ENCODE measurements around the gene TSN.

The TSN gene

DNA sequence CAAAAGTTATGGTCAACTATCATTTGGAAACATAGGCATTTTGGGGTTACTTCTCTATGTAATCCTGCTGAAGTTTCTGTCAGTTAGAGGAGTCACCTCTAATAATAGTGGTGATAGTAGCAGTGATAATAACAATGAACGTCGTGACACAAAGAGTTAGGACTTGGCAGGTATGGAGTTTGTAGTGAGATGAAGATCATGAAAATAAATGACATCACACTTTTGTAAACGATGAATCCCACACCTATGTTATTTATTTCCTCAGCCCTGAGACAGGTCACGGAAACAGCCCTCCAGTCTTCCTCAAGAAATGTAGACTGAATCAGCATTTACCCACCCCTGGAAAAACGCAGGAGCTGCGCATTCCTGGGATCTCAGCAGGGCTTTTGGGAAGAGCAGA is 38.8 kb downstream of the TSN start:
- no peak for DNase-seq
- WGBS (ENCODE audit: insufficient coverage): 100% methylated on average over 2 of the region's 6 CpGs
- no peak overlapping the region for H3K27ac ChIP-seq (ENCODE audit: insufficient read depth in 1 of 2, low read depth in 1 of 2, low read length in 2 of 2, poor library complexity in 1 of 2, severe bottlenecking in 2 of 2)
- H3K9me3 ChIP-seq (ENCODE audit: control extremely low read depth in 1 of 5, control insufficient read depth in 4 of 5, insufficient read depth in 2 of 5, low read depth in 1 of 5, low read length in 4 of 5): no peaks in the 10 kb centered on the region
- H3K36me3 ChIP-seq (ENCODE audit: control insufficient read depth in 4 of 4, insufficient read depth in 4 of 4, low read length in 3 of 4): no peaks in the 10 kb centered on the region
- H3K4me3 ChIP-seq (ENCODE audit: control insufficient read depth in 1 of 7, extremely low read depth in 1 of 7, insufficient read depth in 4 of 7, low read depth in 2 of 7, low read length in 6 of 7): no peak overlapping the region
- ChIA-PET CTCF (interaction anchor here (1.0 to 1.1 kb wide), 2 partner anchors 9 to 13 kb away, joined by 3 read pairs; no protein-coding TSS in a partner anchor), POLR2A (no interaction called here)
- H3K4me1 ChIP-seq (ENCODE audit: control extremely low read depth in 1 of 4, control insufficient read depth in 4 of 4, insufficient read depth in 4 of 4, low read length in 3 of 4): no peaks in the 10 kb centered on the region
- no peaks in the 10 kb centered on the region for H3K27me3 ChIP-seq (replicated peaks in 2 of 5; ENCODE audit: control insufficient read depth in 4 of 5, insufficient read depth in 5 of 5, low read length in 4 of 5)

DNA sequence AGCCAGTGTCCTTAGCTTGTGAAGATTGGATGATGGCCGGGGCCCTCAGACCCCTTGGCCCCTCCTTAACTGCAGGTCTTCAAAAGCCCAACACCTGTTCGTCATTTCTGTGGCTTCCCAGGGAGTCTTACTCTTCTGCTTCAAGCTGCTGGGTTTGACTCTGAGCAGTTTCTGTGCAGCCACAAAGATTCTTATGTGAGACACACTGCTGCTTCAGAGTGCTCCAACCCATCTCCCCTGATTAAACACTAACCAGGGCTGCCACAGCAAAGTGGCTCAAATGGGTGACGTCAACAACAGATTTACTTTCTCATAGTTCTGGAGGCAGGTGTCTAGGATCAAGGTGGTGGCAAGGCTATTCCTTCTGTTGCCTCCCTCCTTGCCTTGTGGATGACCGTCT is 40.8 kb downstream of the TSN start:
- Histone ChIP-seq H3K4me1 (ENCODE audit: control extremely low read depth in 1 of 4, control insufficient read depth in 4 of 4, insufficient read depth in 4 of 4, low read length in 3 of 4) (no peaks in the 10 kb centered on the region), H3K9me3 (ENCODE audit: control extremely low read depth in 1 of 5, control insufficient read depth in 4 of 5, insufficient read depth in 2 of 5, low read depth in 1 of 5, low read length in 4 of 5) (peaks cover 0 to 4% (median 0%) of the 10 kb centered on the region in 5 experiments), H3K36me3 (ENCODE audit: control insufficient read depth in 4 of 4, insufficient read depth in 4 of 4, low read length in 3 of 4) (no peaks in the 10 kb centered on the region), H3K4me3 (ENCODE audit: control insufficient read depth in 1 of 7, extremely low read depth in 1 of 7, insufficient read depth in 4 of 7, low read depth in 2 of 7, low read length in 6 of 7) (no peak overlapping the region), H3K27ac (ENCODE audit: insufficient read depth in 1 of 2, low read depth in 1 of 2, low read length in 2 of 2, poor library complexity in 1 of 2, severe bottlenecking in 2 of 2) (no peak overlapping the region), H3K27me3 (replicated peaks in 2 of 5; ENCODE audit: control insufficient read depth in 4 of 5, insufficient read depth in 5 of 5, low read length in 4 of 5) (no peaks in the 10 kb centered on the region)
- 100% methylated on average over 4 of the region's 4 CpGs for WGBS (ENCODE audit: insufficient coverage)
- POLR2A ChIA-PET: no interaction called here
- CTCF ChIA-PET: no interaction called here
- DNase-seq: no peak

DNA sequence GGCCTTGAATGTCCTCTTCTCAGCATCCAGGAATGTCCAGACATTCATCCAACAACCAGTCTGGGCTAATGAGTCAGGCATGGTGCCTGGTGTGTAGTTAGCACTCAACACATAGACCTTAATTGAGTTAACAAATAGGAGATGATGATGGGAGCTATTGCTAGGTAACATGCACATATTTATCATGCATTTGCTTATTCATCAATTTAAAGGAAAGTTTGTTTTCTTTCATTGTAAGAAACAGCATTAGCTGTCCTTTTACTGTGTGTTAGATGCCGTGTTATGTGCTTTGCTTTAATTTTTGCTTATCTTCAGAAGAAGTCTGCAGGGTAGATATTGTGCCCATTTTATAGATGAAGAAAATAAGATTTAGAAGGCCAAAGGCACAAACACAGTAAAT is 43.2 kb downstream of the TSN start:
- H3K27me3 ChIP-seq (replicated peaks in 2 of 5; ENCODE audit: control insufficient read depth in 4 of 5, insufficient read depth in 5 of 5, low read length in 4 of 5): no peaks in the 10 kb centered on the region
- no peak overlapping the region for H3K4me3 ChIP-seq (ENCODE audit: control insufficient read depth in 1 of 7, extremely low read depth in 1 of 7, insufficient read depth in 4 of 7, low read depth in 2 of 7, low read length in 6 of 7)
- CTCF ChIA-PET: no interaction called here
- H3K36me3 ChIP-seq (ENCODE audit: control insufficient read depth in 4 of 4, insufficient read depth in 4 of 4, low read length in 3 of 4): no peaks in the 10 kb centered on the region
- POLR2A ChIA-PET: no interaction called here
- H3K4me1 ChIP-seq (ENCODE audit: control extremely low read depth in 1 of 4, control insufficient read depth in 4 of 4, insufficient read depth in 4 of 4, low read length in 3 of 4): peaks cover 0 to 3% (median 2%) of the 10 kb centered on the region in 4 experiments
- H3K27ac ChIP-seq (ENCODE audit: insufficient read depth in 1 of 2, low read depth in 1 of 2, low read length in 2 of 2, poor library complexity in 1 of 2, severe bottlenecking in 2 of 2): no peak overlapping the region
- H3K9me3 ChIP-seq (ENCODE audit: control extremely low read depth in 1 of 5, control insufficient read depth in 4 of 5, insufficient read depth in 2 of 5, low read depth in 1 of 5, low read length in 4 of 5): peaks cover 0 to 16% (median 3%) of the 10 kb centered on the region in 5 experiments
- DNase-seq: no peak
- 100% methylated on average over 1 of the region's 1 CpG for WGBS (ENCODE audit: insufficient coverage)

DNA sequence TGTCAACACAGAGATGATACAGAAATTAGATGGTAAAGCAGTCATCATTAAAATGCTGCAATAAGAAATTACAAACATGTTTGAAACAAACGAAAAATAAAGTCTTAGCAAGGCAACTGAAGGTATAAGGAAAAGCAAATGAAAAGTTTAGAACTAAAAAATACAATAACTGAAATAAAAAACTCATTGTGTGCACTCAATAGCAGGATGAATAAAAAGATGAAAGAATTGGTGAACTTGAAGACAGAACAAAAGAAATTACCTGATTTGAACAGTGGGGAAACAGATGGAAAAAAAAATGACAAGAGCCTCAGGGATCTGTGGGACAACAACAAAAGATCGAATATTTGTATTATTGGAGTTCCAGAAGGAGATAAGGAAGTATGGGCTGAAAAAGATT is 46.5 kb downstream of the TSN start:
- Histone ChIP-seq H3K36me3 (ENCODE audit: control insufficient read depth in 4 of 4, insufficient read depth in 4 of 4, low read length in 3 of 4) (no peaks in the 10 kb centered on the region), H3K27ac (ENCODE audit: insufficient read depth in 1 of 2, low read depth in 1 of 2, low read length in 2 of 2, poor library complexity in 1 of 2, severe bottlenecking in 2 of 2) (no peak overlapping the region), H3K27me3 (replicated peaks in 2 of 5; ENCODE audit: control insufficient read depth in 4 of 5, insufficient read depth in 5 of 5, low read length in 4 of 5) (no peaks in the 10 kb centered on the region), H3K4me3 (ENCODE audit: control insufficient read depth in 1 of 7, extremely low read depth in 1 of 7, insufficient read depth in 4 of 7, low read depth in 2 of 7, low read length in 6 of 7) (no peak overlapping the region), H3K4me1 (ENCODE audit: control extremely low read depth in 1 of 4, control insufficient read depth in 4 of 4, insufficient read depth in 4 of 4, low read length in 3 of 4) (peaks cover 0 to 19% (median 12%) of the 10 kb centered on the region in 4 experiments), H3K9me3 (ENCODE audit: control extremely low read depth in 1 of 5, control insufficient read depth in 4 of 5, insufficient read depth in 2 of 5, low read depth in 1 of 5, low read length in 4 of 5) (peaks cover 0 to 16% (median 3%) of the 10 kb centered on the region in 5 experiments)
- ChIA-PET POLR2A (no interaction called here), CTCF (no interaction called here)
- no peak for DNase-seq
- 83% methylated on average over 1 of the region's 2 CpGs for WGBS (ENCODE audit: insufficient coverage)

DNA sequence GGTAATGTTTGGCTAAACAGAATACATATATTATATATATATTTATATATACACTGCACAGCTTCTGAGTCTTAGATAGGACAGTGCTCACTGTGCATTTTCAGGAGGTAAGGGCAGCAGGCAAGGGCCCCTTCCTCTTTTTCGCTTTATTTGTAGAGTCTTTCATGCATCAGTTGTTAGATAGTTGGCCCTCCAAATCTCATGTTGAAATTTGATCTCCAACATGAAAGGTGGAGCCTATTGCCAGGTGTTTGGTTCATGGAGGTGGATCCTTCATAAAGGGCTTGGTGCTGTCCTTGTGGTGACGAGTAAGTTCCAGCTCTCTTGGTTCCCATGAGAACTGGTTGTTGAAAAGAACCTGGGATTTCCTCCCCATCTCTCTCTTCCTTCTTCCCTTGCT is 48.1 kb downstream of the TSN start:
- 77% methylated on average over 2 of the region's 2 CpGs for WGBS (ENCODE audit: insufficient coverage)
- H3K4me3 ChIP-seq (ENCODE audit: control insufficient read depth in 1 of 7, extremely low read depth in 1 of 7, insufficient read depth in 4 of 7, low read depth in 2 of 7, low read length in 6 of 7): no peak overlapping the region
- CTCF ChIA-PET: interaction anchor here (1.0 kb wide), 1 partner anchor 9 kb away, joined by 3 read pairs; no protein-coding TSS in a partner anchor
- peak in 2 of 3 donors; percentile 5 to 27 for DNase-seq
- no peaks in the 10 kb centered on the region for H3K36me3 ChIP-seq (ENCODE audit: control insufficient read depth in 4 of 4, insufficient read depth in 4 of 4, low read length in 3 of 4)
- no peak overlapping the region for H3K27ac ChIP-seq (ENCODE audit: insufficient read depth in 1 of 2, low read depth in 1 of 2, low read length in 2 of 2, poor library complexity in 1 of 2, severe bottlenecking in 2 of 2)
- POLR2A ChIA-PET: interaction anchor here (1.4 kb wide), 1 partner anchor 273 kb away, joined by 3 read pairs; the partner anchor contains the start of gene RNU4ATAC
- H3K27me3 ChIP-seq (replicated peaks in 2 of 5; ENCODE audit: control insufficient read depth in 4 of 5, insufficient read depth in 5 of 5, low read length in 4 of 5): no peaks in the 10 kb centered on the region
- peaks cover 0 to 16% (median 3%) of the 10 kb centered on the region in 5 experiments for H3K9me3 ChIP-seq (ENCODE audit: control extremely low read depth in 1 of 5, control insufficient read depth in 4 of 5, insufficient read depth in 2 of 5, low read depth in 1 of 5, low read length in 4 of 5)
- H3K4me1 ChIP-seq (ENCODE audit: control extremely low read depth in 1 of 4, control insufficient read depth in 4 of 4, insufficient read depth in 4 of 4, low read length in 3 of 4): peaks cover 0 to 19% (median 12%) of the 10 kb centered on the region in 4 experiments

DNA sequence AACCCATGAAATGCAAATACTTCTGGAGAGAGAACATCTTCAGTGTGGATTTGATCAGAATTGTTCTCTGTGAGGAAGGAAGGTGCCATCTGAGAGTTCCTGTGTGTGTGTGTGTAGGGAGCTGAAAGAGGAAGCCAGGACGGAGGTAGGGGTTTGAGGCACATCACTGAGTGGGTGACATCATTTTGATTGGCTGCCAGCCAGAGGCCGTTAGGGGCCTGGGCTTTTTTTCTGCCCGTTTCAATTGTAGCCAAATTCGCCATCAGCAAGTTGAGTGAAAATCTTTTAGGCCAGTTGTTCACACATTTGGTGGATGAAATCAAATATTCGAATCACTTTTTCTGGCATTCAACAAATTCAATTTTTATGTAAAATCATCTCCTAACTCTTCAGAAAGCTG is 48.9 kb downstream of the TSN start:
- POLR2A ChIA-PET: interaction anchor here (0.8 to 1.4 kb wide), 2 partner anchors 274 to 348 kb away, joined by 3 read pairs; partner anchors contain the start of gene RNU4ATAC
- H3K36me3 ChIP-seq (ENCODE audit: control insufficient read depth in 4 of 4, insufficient read depth in 4 of 4, low read length in 3 of 4): no peaks in the 10 kb centered on the region
- 19% methylated on average over 5 of the region's 5 CpGs for WGBS (ENCODE audit: insufficient coverage)
- peak; percentile 87 to 94 (median 92) for DNase-seq
- peak overlapping the region; percentile 36 to 64 for H3K27ac ChIP-seq (ENCODE audit: insufficient read depth in 1 of 2, low read depth in 1 of 2, low read length in 2 of 2, poor library complexity in 1 of 2, severe bottlenecking in 2 of 2)
- peaks cover 0 to 16% (median 3%) of the 10 kb centered on the region in 5 experiments for H3K9me3 ChIP-seq (ENCODE audit: control extremely low read depth in 1 of 5, control insufficient read depth in 4 of 5, insufficient read depth in 2 of 5, low read depth in 1 of 5, low read length in 4 of 5)
- H3K4me1 ChIP-seq (ENCODE audit: control extremely low read depth in 1 of 4, control insufficient read depth in 4 of 4, insufficient read depth in 4 of 4, low read length in 3 of 4): peaks cover 0 to 19% (median 12%) of the 10 kb centered on the region in 4 experiments
- no peak overlapping the region for H3K4me3 ChIP-seq (ENCODE audit: control insufficient read depth in 1 of 7, extremely low read depth in 1 of 7, insufficient read depth in 4 of 7, low read depth in 2 of 7, low read length in 6 of 7)
- no peaks in the 10 kb centered on the region for H3K27me3 ChIP-seq (replicated peaks in 2 of 5; ENCODE audit: control insufficient read depth in 4 of 5, insufficient read depth in 5 of 5, low read length in 4 of 5)
- CTCF ChIA-PET: interaction anchor here (1.0 kb wide), 1 partner anchor 10 kb away, joined by 3 read pairs; no protein-coding TSS in a partner anchor

DNA sequence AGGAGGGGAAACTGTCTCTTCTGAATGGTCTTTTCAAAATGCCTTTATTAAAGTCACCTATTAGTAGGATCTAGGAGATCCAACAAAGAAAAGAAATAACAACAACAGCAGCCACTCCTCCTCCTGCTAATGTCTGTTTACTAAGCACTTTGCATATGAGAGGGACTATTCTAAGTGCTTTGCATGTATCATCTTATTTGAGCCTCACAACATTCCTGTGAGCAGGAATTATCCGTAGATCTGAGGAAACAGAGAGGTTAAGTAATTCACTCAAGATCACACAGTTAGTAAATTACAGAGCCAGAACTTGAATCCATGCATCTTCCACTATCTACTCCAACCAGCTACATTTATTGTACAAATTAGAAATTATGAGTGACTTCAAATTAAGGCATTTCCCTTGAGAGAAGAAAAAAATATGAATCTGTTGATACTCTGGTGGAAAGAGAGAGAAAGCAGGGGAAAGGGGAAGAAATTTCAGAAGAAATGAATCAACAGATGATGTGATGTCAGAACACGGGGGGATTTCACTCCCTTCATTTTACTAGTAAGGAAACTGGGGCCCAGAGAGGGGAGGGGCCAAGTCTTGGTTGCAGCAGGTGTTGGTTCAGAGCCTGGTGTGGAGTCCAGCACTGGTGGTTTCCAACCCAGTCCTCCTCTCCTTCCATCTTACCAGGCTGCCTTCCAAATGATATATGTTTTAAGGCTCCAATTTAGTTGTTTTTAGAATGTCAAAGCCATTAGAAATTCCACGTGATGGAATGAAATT is 49.7 kb downstream of the TSN start:
- POLR2A ChIA-PET: interaction anchor here (0.8 to 1.4 kb wide), 2 partner anchors 275 to 349 kb away, joined by 3 read pairs; partner anchors contain the start of gene RNU4ATAC
- Histone ChIP-seq H3K4me1 (ENCODE audit: control extremely low read depth in 1 of 4, control insufficient read depth in 4 of 4, insufficient read depth in 4 of 4, low read length in 3 of 4) (peaks cover 0 to 19% (median 12%) of the 10 kb centered on the region in 4 experiments), H3K27me3 (replicated peaks in 2 of 5; ENCODE audit: control insufficient read depth in 4 of 5, insufficient read depth in 5 of 5, low read length in 4 of 5) (no peaks in the 10 kb centered on the region), H3K27ac (ENCODE audit: insufficient read depth in 1 of 2, low read depth in 1 of 2, low read length in 2 of 2, poor library complexity in 1 of 2, severe bottlenecking in 2 of 2) (peak overlapping the region; percentile 36 to 64), H3K4me3 (ENCODE audit: control insufficient read depth in 1 of 7, extremely low read depth in 1 of 7, insufficient read depth in 4 of 7, low read depth in 2 of 7, low read length in 6 of 7) (no peak overlapping the region), H3K36me3 (ENCODE audit: control insufficient read depth in 4 of 4, insufficient read depth in 4 of 4, low read length in 3 of 4) (no peaks in the 10 kb centered on the region), H3K9me3 (ENCODE audit: control extremely low read depth in 1 of 5, control insufficient read depth in 4 of 5, insufficient read depth in 2 of 5, low read depth in 1 of 5, low read length in 4 of 5) (peaks cover 0 to 16% (median 3%) of the 10 kb centered on the region in 5 experiments)
- CTCF ChIA-PET: no interaction called here
- peak in 1 of 3 donors; percentile 7 for DNase-seq
- 100% methylated on average over 1 of the region's 3 CpGs for WGBS (ENCODE audit: insufficient coverage)

Measured in common myeloid progenitor, CD34-positive (primary cell).